HG02973 (cell line): Measurements from ENCODE around the gene TRIM44.

Source experiments
- ATAC-seq: cut with Tn5 transposase; IDR thresholded peaks from one replicate; pipeline ENCODE4 v1.9.1; 2021; ENCODE audit warnings: moderate library complexity; ENCODE audit not compliant: unreplicated experiment

TRIM44 gene, protein sequence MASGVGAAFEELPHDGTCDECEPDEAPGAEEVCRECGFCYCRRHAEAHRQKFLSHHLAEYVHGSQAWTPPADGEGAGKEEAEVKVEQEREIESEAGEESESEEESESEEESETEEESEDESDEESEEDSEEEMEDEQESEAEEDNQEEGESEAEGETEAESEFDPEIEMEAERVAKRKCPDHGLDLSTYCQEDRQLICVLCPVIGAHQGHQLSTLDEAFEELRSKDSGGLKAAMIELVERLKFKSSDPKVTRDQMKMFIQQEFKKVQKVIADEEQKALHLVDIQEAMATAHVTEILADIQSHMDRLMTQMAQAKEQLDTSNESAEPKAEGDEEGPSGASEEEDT

DNA sequence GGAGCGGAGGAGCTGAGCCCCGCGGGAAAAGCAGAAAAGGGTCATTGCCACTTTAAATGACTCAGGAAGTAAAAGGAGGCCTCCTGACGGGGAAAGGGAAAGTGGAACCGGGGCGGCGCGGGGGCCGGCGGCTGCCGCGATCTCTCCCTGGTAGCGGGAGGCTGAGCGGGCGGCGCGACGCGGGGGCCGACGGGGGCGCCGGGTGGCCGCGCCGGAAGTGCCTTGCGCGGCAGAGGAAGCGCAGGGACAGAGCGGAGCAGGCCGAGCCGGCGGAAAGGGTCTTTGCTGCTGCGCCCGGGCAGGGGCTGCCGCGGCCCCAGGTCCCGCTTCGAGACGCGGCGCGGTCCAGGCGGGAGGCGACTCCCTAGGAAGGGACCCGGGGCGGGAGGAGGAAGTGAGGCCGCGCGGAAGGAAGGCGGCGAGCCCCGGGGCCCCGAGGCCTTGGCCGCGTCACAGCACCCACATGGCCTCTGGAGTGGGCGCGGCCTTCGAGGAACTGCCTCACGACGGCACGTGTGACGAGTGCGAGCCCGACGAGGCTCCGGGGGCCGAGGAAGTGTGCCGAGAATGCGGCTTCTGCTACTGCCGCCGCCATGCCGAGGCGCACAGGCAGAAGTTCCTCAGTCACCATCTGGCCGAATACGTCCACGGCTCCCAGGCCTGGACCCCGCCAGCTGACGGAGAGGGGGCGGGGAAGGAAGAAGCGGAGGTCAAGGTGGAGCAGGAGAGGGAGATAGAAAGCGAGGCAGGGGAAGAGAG, at the start of gene TRIM44:
Gene TRIM44, plus strand, starts transcription at position 127 of the 759 bp plus-strand sequence. Its CDS starts 337 bp downstream, at position 464.
- ATAC-seq, result peak; percentile 90

DNA sequence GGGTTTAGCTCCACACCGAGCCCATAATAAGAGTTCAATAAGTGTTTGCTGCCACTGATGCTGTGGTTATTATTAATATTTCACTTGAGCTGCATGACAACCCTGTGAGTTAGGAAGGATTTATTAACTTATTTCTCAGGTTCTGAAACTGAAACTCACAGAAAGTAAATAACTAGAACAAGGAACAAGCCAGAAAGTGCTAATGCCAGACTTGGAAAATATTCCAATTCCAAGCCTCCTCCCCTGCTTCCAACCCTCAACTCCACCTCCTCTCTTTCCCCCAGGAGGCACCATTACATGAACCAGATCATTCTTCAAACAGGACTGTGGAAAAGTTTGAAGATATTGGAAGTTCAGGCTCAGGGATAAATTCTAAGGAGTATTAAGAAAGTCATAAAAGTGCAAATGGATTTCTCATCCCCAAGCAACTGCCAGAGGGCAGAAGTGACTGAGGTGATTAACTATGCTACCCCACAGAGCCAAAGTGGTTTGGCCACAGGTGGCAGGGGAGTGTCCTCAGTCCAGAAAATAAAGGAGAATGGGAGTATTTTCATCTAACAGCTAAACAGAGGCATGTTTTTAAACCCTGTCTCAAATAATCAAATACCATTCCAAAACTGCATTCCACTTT, 47.5 kb upstream of the TRIM44 start:
- ATAC-seq, result no peak

DNA sequence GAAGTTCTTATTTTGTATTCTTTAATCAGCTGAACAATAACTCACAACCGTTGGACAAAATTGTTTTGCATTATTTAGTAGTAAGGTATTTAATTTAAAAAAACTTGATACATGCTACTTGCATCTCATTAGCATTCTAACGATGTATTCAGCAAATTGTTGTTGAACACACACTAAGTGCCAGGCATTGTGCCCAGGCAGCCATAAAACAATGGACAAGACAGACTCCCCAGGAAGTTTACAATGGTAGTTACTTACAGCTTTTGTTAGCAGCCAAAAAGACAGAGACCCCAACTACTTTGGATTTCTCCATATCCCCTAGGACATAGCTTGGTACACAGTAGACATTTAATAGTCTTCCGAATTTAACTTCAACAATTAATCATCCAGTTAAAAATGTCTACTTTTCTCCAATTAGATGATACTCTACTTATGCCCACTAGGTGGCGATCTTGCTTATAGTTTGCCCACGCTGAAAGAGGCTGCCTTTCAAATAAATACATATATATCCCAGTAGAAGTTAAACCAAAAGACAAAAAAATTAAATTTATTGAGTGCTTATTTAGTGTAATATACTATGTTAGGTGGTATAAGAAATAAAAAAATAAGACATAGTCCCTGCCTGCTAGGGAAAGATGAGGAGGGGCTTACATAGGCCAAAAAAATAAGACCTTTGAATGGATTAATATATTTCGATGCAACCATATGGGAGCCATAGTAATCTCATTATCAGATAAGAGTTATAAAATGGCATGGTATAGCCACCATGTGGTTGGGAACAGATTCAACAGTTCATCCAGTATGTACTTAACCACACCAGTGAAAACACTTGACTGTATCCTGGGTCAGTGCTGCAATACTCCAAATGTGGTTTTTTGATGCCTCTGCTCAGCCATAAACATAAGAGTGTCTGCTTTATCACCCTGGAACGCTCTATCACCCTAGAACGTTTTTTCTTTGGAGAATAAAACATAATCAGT, 46.4 kb upstream of the TRIM44 start:
- no peak for ATAC-seq

DNA sequence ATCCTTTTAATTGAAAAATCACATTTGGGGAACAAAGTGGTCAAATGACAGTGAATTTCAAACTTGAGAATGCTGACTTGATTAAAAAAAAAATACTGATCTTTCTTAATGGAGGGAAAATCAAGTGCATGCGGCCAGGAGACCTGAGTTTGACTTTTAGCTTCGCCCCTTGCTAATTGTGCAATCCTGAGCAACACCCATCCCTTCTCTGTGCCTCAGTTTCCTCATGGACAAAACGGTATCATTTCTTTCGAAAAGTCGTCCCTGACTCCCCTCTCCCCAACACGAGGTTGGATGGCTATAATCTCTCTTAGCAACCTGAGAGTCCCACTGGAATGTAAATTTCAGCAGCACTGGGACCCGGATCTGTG, 45.3 kb upstream of the TRIM44 start:
- ATAC-seq, result no peak

DNA sequence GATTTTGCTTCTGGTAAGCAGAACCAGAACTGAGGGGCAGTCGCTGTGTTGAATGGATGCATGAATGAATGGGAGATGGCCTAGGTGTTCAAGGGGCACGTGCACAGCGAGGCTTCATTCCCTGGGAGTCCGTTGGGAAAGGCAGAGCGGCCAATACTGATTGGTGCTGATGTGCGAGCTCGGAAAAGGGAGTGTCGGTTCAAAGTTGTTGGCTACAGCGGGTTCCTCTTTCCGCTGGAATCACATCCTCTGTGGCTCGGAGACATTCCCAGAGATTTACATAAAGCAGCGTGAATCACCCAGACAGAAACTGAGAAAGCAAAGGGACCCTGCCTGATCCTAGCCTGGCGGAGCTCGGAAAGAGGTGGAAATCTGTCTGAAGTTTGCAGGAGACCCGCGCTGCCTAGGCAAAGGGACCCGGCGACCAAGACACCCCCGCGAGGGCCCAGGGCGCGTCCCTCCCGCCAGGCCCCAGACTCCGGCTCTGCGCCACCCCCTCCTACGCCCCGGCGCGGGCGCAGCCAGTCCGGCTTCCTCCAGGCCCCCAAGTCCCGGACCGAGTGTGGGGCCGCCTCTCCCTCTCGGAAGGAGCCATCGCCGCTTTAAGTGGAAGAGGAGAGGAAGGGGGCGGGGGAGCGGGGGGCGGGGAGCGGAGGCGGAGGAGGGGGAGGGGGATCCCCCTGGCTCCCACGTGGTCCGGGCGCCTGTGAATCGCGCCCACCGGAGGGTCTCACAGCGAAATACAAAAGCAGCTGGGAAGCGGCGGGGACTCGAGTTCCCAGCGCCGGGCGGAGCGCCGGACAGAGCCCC, 44.7 kb upstream of the TRIM44 start, which contains the start of gene FJX1:
Gene FJX1, plus strand, starts transcription at position 774 of the 810 bp plus-strand sequence. CDS start 177 bp downstream, outside the sequence.
- ATAC-seq, result peak; percentile 24

DNA sequence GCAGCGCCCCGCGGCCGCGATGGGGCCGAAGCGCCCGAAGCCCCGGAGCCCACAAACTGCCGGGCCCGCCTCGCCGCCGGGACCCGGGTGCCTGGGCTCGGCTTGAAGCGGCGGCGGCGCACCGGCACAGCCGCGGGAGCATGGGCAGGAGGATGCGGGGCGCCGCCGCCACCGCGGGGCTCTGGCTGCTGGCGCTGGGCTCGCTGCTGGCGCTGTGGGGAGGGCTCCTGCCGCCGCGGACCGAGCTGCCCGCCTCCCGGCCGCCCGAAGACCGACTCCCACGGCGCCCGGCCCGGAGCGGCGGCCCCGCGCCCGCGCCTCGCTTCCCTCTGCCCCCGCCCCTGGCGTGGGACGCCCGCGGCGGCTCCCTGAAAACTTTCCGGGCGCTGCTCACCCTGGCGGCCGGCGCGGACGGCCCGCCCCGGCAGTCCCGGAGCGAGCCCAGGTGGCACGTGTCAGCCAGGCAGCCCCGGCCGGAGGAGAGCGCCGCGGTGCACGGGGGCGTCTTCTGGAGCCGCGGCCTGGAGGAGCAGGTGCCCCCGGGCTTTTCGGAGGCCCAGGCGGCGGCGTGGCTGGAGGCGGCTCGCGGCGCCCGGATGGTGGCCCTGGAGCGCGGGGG, 44.0 kb upstream of the TRIM44 start:
- ATAC-seq, result peak; percentile 43

DNA sequence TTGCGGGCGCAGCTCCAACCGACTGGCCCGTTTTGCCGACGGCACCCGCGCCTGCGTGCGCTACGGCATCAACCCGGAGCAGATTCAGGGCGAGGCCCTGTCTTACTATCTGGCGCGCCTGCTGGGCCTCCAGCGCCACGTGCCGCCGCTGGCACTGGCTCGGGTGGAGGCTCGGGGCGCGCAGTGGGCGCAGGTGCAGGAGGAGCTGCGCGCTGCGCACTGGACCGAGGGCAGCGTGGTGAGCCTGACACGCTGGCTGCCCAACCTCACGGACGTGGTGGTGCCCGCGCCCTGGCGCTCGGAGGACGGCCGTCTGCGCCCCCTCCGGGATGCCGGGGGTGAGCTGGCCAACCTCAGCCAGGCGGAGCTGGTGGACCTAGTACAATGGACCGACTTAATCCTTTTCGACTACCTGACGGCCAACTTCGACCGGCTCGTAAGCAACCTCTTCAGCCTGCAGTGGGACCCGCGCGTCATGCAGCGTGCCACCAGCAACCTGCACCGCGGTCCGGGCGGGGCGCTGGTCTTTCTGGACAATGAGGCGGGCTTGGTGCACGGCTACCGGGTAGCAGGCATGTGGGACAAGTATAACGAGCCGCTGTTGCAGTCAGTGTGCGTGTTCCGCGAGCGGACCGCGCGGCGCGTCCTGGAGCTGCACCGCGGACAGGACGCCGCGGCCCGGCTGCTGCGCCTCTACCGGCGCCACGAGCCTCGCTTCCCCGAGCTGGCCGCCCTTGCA, 43.3 kb upstream of the TRIM44 start:
- peak; percentile 31 for ATAC-seq

DNA sequence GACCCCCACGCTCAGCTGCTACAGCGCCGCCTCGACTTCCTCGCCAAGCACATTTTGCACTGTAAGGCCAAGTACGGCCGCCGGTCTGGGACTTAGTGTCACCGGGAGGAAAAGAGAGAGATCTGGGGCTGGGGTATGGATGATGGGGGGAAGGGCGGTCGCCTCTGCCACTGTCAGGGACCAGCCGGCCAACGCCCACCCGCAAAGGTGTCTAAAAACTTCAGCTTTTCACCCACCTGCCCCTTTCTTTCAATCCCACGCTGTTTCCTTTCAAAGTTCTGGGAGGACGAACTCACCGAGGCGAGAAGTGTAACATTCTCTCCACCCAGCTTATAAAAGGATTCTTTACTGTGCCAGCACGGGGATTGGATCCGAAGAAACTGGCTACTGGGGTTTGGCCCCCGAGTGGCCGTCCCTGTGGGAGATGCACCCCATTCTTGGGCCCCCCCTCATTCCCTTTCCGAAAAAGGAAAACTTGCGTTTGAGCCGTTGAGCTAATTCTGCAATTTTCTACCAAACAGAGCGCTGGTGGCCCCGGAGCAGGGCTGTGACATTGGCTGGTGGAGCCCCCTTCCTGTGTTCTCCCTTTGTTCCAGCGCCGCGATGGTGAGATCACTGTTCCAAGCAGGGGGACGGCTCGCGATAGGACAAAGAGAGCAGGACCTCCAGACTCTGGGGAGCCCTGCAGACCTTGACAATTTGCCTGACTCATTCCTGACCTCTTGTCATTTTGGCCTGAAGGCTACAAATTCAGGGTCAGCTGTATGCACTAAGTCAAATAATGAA, 42.5 kb upstream of the TRIM44 start:
- ATAC-seq, result no peak

DNA sequence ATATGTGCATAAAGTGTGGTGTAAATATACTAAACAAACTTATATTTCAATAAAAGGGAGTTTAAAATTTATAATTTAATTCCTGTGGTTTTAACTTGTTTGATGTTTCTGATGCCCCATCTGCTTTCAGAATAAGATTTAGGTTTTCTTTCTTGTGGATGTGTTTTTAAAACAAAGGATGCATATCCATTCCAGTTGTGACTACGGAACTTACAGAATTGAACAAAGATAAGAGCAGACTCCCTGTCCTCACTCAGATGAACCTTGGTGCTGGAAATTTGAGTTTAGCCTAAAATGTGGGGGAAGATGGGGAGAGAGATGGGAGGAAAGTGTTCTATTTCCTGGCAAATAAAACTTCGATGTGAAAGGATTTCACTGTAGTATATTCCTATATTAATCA, 41.8 kb upstream of the TRIM44 start:
- ATAC-seq, result no peak

DNA sequence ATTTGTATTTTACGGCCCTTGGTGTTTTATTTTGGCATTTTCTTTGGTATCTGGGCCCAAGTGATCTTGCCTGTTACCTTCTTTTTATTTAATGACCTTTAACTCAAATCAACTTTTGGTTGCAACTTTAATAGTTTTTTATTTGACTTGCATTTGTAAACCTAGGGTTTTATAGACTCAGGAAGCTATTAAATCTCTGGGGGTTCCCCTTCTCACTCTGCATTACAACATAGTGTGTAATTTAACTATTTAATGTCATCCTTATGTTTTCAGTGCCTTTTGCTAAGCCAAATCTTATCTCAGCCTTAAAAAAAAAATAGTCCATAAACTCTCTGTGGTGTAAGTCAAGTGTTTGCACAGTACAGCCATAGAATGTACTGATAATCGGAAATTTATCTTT, 41.0 kb upstream of the TRIM44 start:
- no peak for ATAC-seq

DNA sequence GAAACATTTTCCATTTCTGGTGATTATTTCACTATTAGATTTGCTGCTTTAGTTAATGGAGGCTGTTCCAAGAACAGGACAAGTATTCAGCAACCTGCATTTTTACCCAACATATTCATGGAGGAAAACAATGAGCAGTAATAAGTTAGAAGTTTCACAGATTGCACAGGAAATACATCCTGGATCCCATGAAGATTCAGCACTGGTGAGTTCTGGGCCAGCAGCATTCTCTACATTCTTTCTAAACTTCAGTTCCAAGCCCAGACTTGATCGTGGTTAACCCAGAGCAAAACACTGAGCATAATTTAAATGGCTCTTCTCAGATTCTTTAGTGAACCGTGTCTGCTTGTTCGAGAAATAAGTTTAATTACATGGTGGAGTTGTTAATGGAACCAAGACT, 40.5 kb upstream of the TRIM44 start:
- ATAC-seq, result no peak

DNA sequence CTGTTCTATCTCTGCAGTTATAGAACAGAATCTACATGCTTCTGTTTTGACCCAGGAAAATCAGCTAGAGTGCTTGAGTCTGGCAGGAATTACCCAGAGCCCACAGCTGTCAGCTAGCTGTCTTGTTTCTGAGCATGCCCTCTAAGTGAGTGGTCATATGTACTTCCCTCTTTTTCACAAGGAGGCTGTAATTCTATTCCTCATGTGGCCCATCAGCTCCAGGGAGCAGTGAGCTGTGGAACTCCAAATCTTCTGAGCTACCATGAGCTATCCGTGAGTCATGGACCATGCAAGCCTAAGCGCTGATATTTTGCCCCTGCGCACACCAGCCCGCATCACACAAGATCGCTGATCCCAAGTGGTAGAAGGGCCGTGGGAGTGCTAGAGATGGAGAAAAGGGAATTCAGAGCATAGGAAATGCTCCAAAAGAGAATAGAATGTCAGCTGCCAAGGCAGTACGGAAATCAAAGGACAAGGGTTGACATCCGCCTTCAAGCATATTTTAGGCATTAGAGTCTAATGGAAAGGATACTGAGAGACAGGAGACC, 38.9 kb upstream of the TRIM44 start:
- ATAC-seq, result no peak

DNA sequence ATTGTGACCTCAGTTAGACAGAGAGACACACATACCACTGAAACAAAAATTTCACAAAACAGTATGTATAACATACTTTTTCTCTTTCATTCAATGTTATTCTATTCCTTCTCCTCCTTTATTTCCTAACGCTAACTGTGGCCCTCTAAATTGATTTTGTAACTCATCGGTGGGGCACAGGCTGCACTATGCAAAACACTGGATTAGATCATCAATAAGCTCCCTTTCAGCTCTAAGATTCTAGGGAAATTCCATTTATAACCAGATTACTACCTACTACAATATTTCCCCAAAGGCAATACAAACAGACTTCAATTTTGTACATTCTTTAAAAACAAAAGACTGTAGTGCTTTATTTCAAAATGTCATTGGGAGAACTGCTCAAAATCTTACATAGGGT, 38.3 kb upstream of the TRIM44 start:
- ATAC-seq, result no peak

DNA sequence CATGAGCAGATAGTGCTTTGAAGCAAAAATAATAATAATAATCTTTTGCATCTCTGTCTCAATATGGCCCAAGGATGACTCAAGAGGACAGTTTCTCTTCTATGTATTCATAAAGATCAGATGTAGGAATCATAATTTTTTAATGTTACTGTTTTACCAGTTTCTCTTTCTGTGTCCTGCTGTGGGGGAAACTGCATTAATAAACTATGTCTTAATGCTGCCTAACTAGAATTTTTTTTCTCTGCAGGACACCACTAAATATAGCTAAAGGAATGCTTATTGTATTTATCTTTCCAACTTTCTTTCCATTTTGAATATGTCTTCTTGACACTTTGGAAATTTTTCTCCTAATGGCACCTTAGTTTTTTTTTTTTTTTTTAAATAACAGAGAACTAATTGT, 37.8 kb upstream of the TRIM44 start:
- no peak for ATAC-seq

DNA sequence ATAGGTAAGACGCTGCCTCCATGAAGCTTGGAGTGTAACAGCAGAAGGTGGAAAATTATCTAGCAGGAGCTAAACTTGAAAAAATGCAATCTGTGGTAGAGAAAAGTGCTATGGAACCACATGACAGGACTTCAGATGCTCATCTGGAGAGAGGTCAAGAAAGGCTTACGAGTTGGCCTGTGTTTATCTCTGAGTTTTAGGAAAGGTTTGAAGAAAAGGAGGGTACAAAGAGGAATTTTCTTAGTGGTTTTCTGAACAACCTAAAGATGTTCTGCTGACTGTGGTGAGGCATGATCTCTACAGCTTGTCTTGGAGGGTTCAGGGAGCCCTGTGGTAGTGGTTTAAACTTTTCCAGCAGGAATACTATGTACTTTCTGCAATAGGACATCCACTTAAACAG, 36.1 kb upstream of the TRIM44 start:
- no peak for ATAC-seq

DNA sequence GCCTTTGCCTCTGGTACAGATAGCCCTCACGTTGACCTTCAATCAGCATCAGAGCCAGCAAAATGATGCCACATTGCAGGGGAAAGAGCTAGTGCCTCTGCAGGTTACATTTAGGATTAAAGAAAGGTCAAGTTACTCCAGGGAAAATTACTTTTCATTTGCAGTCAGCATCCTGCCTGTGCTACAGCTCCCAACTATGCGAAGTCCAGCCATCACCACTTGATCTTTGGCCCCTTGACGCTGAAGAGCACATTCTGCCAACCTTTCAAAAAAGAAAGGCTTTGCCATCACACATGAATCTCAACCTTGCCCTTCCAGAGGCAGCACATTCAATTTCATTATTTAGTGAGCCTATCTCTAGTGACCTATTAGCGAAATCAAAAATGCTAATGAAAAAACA, 33.1 kb upstream of the TRIM44 start:
- no peak for ATAC-seq

DNA sequence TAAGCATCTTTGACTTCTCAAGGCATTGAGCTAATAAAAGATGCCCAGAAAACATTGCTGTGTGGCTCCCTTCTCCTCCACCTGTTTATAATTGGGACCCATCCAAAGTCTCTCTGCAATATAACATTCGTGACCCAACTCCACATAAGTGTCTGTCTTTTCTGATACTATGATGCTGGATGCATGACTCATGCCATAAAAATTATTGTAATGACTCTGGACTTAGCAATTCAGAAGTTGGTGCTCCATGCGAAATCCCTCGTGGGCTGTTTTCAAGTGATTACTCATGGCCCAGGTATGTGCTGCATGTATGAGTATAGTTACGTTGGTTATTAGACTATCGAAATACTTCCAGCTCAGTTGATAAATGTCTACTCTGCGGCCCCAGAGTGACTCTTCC, 32.7 kb upstream of the TRIM44 start:
- no peak for ATAC-seq

DNA sequence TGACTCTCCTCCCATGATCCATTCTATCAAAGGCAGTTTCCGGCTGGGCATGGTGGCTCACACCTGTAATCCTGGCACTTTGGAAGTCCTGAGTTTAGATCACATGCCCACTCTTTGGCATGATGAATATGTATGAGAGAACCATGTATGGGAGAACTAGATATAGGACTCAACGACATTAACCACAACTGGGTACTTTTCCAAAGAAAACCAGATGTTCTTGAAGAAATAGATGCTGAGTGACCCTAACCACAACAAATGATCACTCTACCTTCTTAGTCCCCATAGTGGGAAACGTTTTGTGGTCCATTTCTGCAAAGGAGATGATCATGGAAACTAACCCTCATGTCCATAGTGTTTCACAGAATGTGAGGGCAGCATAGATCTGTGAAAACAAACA, 30.7 kb upstream of the TRIM44 start:
- ATAC-seq, result no peak
